ENCODE results near the gene PPDPF. TPM values are rescaled to one million over a fixed set of nuclear protein-coding genes. Genes with fewer than 3 reads are reported as not detected.

PPDPF gene
- total RNA-seq, 4 donors from 2014 or later = 142 to 613 (median 338) TPM

- Histone ChIP-seq H3K4me1 (peaks cover 15 to 39% (median 29%) of the 10 kb centered on the region in 3 donors), H3K9me3 (no peaks in the 10 kb centered on the region), H3K27ac (no peak overlapping the region), H3K36me3 (no peaks in the 10 kb centered on the region), H3K4me3 (peak overlapping the region in 3 of 4 donors; percentile 33 to 62 (median 34)), H3K27me3 (peaks cover 0 to 80% (median 17%) of the 10 kb centered on the region in 4 donors)
- DNase-seq = no peak
- intact Hi-C loops (cut with DNase I) = no loop called here
- WGBS, 2 donors = 8 to 29% methylated on average over 2 to 16 of the region's 48 CpGs
- TF ChIP-seq POLR2A (IDR thresholded peaks at IDR 0.05) (no peak), CTCF (IDR thresholded peaks at IDR 0.05) (peak; percentile 85 to 94 (median 86))
Measured at GRCh38 chr20:63495741-63496595, 24.6 kb upstream of the PPDPF start.

GRCh38 chr20:63496596-63497120 lies 23.9 kb upstream of the PPDPF start:
- TF ChIP-seq CTCF (IDR thresholded peaks at IDR 0.05) = no peak
- TF ChIP-seq POLR2A (IDR thresholded peaks at IDR 0.05) = no peak
- Histone ChIP-seq H3K36me3 (no peaks in the 10 kb centered on the region), H3K9me3 (no peaks in the 10 kb centered on the region), H3K27ac (no peak overlapping the region), H3K4me1 (peaks cover 15 to 39% (median 29%) of the 10 kb centered on the region in 3 donors), H3K27me3 (peaks cover 0 to 82% (median 17%) of the 10 kb centered on the region in 4 donors), H3K4me3 (peak overlapping the region in 3 of 4 donors; percentile 33 to 62 (median 34))
- WGBS, 2 donors = 0 to 60% methylated on average over 1 to 2 of the region's 16 CpGs
- no peak for DNase-seq
- intact Hi-C loops (cut with DNase I) = no loop called here

- DNase-seq = no peak
- 79% methylated on average over 8 of the region's 20 CpGs; no CpG with 5 or more reads in 1 of the 2 donors for WGBS, 2 donors
- peaks cover 15 to 39% (median 29%) of the 10 kb centered on the region in 3 donors for H3K4me1 ChIP-seq
- H3K4me3 ChIP-seq = peak overlapping the region in 1 of 4 donors; percentile 45
- no peak overlapping the region for H3K27ac ChIP-seq
- H3K36me3 ChIP-seq = no peaks in the 10 kb centered on the region
- no peaks in the 10 kb centered on the region for H3K9me3 ChIP-seq
- intact Hi-C loops (cut with DNase I) = no loop called here
- peaks cover 0 to 89% (median 17%) of the 10 kb centered on the region in 4 donors for H3K27me3 ChIP-seq
- TF ChIP-seq POLR2A (IDR thresholded peaks at IDR 0.05) (no peak), CTCF (IDR thresholded peaks at IDR 0.05) (no peak)
Measured at GRCh38 chr20:63497138-63497945, 23.2 kb upstream of the PPDPF start.

GRCh38 chr20:63497946-63498935 lies 22.3 kb upstream of the PPDPF start:
- H3K9me3 ChIP-seq = no peaks in the 10 kb centered on the region
- H3K27me3 ChIP-seq = peaks cover 0 to 97% (median 17%) of the 10 kb centered on the region in 4 donors
- H3K36me3 ChIP-seq = no peaks in the 10 kb centered on the region
- TF ChIP-seq POLR2A (IDR thresholded peaks at IDR 0.05) (no peak), CTCF (IDR thresholded peaks at IDR 0.05) (no peak)
- no peak overlapping the region for H3K27ac ChIP-seq
- H3K4me3 ChIP-seq = peak overlapping the region in 2 of 4 donors; percentile 45 to 66
- WGBS, 2 donors = no CpG with 5 or more reads among the region's 60 CpGs
- intact Hi-C loops (cut with DNase I) = no loop called here
- H3K4me1 ChIP-seq = peaks cover 15 to 39% (median 29%) of the 10 kb centered on the region in 3 donors
- no peak for DNase-seq
